ENCODE data around the gene FAM25C.
"Not testable (repeated sequence)": the region's sequence is repeated elsewhere in the genome, so short reads cannot be mapped to it uniquely, and the experiment has no call there.

Gene FAM25C

GRCh38 chr10:47947424-47947823, 52.2 kb downstream of the FAM25C start:
- not testable (repeated sequence) for DNase-seq
